Left forelimb (tissue), 1 donor: Measurements from ENCODE around the gene NSUN2.
"Not testable (repeated sequence)": the region's sequence is repeated elsewhere in the genome, so short reads cannot be mapped to it uniquely, and the experiment has no call there.

Experiments
- DNase-seq: peaks from one replicate; pipeline ENCODE4 v3.0.0-alpha.2; 2018; ENCODE audit warnings: low spot score

Gene NSUN2

DNA sequence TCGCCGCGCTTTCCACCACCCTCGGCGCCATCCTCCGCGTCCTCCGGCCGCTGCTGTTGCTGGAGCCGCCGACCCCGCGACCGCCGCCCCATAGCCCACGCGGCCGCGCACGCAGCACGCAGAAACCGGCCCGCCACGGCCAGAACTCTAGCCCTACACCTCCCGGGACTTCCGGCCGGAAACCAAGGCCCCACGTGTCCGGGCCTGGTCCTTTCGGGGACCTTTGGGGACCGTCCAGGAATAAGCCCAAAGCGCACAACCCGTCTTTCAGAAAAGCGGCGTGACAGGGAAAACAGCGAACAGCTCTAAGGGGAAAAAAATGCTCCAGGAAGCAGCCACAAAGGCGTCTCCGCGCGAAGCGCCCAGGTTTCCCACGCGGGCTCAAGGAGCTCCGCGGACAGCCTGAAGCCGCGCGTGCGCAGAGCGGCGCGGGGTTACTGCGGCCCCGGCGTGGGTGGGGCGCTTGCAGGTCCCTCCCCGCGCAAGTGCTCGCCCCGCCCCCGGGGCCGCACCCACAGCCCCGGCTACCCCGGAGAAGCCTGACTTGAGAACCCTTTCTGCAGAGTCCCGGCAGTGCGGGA is at the start of gene NSUN2, which contains the start of gene SRD5A1:
TSS of gene NSUN2 (minus strand) at position 157 of the 581 bp plus-strand sequence. CDS start at position 92, 65 bp downstream.
TSS of gene SRD5A1 (plus strand) at position 553 of the 581 bp plus-strand sequence. CDS start 137 bp downstream, outside the sequence.
- peak; percentile 98 for DNase-seq

DNA sequence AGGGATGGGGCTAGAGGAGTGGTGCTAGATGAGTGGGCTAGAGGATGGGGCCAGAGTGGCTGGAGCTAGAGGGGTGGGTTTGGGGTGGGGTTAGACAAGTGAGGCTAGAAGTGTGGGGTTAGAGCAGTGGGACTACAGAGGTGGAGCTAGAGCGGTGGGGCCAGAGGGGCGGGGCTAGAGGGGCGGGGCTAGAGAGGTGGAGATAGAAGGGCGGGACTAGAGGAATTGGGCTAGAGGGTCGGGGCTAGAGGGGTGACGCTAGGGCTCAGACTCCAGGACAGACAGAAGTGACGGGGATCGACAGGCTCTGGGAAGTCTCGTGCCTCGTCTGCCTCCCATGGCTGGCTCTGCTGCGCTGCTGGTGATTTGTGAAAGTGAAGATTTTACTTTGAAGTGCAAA is 49.4 kb upstream of the NSUN2 start:
- no peak for DNase-seq

DNA sequence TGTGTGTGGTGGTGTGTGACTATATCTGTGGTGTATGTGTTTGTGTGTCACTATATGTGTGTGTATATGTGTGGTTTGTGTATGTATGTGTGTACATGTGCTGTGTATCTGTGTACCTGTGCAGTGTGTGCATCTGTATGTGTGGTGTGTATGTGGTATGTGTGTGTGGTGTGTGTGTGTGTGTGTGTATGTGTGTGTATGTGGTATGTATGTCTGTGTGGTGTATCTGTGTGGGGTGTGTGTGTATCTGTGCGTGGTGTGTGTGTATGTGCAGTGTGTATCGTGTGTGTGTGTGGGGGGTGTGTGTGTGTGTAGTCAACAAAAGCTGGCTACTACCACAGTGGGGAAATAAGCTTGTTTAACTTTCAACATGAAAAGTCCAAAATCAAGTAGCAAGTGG is 48.8 kb upstream of the NSUN2 start:
- DNase-seq: no peak

DNA sequence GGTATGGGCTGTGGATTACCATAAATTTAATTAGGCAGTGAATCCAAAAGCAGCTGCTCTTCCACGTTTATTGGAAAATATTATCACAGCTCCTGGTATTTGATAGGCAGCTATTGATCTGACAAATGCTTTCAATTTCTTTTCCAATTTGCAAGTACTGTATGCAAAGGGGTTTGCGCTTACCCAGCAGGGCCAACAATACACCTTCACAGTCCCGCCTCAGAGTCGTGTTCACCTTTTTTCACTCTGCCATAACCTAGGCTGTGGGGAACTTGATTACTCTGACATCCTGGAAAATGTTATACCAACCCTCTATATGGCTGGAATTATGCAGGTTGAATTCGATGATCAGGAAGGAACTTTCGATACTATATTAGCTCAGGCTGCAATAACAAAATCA is 48.1 kb upstream of the NSUN2 start:
- DNase-seq: no peak

DNA sequence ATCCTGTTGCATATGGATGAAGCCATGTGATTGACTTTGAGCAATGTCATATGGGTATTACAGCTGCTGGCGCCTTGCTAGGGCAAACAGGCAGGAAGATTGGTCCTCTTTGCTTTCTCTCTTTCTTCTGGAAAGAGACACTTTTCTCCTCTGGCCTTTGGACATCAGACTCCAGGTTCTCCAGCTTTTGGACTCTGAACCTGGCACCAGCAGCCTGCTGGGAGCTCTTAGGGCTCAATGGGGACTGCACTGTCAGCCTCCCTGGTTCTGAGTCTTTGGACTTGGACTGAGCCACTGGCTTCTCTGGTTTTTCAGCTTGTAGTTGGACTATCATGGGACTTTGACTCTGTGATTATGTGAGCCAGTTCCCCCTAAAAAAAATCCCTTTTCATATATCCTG is 45.5 kb upstream of the NSUN2 start:
- DNase-seq: no peak

DNA sequence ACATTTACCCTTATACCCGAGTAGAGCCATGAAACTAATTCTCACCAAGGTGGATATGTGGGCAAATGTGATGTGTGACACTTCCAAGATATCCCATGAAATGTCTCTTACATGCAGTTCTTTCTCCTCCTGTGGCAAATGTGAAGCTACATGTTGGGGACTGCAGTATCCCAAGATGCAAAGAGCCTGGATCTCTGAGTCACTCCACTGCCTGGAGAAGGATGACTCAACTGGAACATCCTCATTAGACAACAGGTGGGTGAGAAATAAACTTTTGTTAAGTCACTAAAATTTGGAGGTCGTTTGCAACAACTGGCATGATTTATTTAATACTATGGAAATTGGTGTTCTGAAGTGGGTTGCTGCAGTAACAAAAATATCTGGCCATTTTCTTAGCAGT is 43.9 kb upstream of the NSUN2 start:
- DNase-seq: no peak

DNA sequence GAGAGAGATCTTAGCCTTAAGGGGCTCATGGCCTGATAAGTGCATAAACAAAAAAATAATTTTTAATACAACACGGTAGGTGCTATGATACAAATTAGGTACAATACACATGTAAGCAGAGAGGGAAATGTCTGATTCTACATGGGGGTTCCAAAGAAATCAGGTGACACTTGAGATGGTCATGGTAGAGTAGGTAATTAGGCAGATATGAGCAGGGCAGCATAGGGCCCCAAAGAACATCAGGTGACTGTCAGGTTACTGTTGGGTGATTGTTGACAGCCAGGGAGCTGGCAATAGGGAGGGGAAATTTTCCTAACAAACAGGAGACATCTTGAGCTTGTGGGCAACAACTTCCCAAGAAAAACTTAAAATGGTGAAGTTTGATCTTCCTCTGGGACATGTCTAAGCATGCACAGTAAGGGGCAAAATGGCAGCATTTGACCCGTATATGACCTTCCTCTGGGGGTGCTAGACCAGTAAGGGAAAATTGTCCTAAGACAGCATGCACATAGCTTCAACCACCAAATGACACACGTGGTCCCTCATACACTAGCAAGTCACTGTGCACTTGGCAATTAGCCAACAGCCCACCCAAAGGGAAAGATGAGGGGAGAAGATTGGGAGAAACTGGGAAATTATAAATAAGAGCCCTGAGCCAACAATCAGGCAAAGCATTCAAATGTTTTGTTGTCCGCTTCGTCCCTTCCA is 43.1 kb upstream of the NSUN2 start:
- no peak for DNase-seq

DNA sequence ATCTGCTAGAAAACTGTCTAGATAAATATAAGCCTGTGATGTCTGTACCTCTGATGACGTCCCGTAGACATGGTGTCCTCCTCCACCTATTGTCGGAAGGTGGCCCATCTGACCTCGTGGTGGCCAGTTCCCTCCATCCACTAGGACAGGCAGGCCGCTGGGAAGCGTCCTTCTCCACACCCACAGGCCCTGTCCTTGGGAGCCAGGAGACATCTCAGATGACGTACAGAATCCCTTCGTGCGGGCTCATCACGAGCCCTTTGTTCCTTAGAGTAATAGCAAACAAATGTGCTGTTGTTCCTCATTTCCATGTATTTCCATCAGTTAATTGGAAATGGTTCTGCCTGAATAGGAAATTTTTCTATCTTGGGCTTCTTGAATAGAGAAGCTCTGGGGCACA is 42.0 kb upstream of the NSUN2 start:
- no peak for DNase-seq

DNA sequence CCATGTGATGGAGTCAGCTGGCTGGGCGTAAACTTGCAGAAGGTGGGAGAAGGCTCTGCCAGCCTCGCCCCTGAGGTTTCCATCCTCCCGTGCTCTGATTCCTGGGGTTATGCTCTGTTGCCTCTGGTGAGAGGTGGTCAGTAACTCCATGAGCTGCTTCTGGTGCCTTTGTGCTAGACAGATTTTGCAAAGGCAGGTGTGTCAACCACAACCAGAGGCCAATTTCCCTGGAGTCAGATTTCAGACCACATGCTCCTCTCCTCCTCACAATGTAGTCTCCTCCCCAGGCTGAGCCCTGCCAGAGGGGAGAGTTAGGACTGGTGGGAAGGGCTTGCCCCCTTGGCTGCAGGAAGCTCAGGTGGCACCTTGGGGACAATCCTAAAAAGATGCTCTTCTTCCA is 41.6 kb upstream of the NSUN2 start:
- no peak for DNase-seq

DNA sequence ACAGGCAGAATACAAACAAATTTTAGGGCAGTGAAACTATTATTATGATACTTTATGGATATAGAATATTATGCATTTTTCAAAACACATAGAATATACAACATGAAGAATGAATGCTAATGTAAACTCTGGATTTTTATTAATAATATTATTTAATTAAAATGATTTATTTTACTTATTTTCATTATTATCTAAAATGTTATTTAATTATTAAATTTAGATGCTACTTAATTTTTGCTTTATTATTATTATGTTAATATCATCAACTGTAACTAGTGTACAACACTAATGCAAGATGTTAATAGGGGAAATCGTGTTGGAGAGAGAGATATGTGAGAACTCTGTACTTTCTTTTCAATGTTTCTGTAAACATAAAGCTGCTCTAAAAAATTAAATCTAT is 41.1 kb upstream of the NSUN2 start:
- no peak for DNase-seq

DNA sequence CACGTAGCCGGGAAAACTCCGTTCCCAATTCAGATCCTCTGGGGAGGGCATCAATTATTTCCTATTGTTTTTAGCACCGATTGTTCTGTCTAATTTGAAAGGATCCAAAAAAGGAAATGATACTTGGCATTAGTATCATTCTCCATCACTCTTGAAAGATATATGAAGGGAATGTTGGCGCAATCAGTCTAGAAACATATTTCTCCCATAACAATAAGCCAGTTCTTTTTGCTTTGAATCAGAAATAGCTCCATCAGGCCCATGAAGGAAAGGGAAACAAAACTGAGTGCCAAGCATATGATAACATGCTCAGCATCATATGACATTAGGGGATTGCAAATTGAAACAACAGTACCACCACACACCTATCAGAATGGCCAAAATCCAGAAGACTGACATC is 40.2 kb upstream of the NSUN2 start:
- DNase-seq: no peak

DNA sequence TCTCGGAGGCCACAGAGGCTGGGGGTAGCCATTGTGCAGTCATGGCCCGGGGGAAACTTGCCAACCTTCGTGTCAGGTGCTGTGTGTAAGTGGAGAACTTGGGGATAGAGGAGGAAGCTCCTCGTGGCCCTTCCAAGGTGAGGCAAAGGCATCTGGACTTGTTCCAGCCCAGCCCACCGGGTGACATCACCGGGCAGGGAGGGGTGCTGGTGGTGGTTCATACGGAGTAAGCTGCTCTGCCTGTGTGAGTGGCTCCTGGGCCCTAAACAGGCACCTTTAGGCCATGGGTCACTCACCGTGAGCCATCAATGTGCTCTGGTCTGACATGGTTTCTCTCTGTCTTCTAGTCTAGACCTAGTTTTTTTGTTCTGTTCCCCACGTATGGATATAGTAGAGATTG is 35.9 kb upstream of the NSUN2 start:
- DNase-seq: not testable (repeated sequence)

DNA sequence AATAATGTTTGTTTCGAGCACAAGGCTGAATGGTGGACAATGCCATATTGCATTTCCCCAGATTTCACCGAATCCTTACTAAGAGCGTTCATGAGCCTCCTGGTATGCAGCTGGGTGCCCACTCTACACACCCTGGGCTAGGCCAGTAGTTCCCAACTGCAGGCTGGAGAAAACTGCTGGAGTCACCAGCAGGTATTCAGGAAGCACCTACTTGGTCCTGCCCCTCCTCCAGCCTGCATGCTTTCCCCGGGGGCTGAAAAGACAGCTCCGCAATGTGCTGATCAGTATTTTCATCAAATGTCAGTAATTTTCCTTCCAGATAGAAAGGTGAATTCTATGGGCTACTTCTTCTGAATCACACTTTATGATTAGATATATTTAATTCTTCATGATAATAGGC is 34.8 kb upstream of the NSUN2 start:
- DNase-seq: no peak

DNA sequence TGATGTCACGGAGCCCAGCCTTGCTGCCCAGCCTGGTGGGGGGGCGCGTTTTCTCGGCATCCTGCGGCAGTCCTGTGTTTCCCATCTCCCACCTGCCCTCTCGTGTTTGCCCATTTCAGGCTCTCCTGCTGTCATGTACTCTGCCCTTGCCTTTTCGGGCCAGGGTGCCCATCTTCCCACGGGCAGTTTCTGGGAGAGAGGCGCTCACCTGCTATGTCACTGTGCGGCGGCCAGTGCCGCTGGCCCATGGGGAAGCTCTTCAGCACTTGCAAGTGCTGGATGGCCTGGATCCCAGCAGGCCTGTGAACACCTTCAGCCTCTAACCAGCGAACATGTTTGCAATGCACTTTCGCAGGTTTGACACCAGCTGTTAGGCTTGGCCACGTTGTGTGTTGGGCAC is 33.9 kb upstream of the NSUN2 start:
- no peak for DNase-seq

DNA sequence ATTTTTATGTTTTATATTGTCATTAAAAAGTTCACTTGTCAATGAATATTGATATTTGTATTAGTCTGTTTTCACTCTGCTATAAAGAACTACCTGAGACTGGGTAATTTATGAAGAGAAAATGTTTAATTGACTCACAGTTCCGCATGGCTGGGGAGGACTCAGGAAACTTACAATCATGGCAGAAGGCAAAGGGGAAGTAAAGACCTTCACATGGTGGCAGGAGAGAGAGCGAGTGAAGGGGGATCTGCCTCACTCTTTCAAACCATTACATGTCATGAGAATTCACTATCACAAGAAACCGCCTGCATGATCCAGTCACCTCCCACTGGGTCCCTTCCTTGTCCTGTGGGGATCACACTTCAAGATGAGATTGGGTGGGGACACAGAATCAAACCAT is 27.8 kb upstream of the NSUN2 start:
- no peak for DNase-seq

DNA sequence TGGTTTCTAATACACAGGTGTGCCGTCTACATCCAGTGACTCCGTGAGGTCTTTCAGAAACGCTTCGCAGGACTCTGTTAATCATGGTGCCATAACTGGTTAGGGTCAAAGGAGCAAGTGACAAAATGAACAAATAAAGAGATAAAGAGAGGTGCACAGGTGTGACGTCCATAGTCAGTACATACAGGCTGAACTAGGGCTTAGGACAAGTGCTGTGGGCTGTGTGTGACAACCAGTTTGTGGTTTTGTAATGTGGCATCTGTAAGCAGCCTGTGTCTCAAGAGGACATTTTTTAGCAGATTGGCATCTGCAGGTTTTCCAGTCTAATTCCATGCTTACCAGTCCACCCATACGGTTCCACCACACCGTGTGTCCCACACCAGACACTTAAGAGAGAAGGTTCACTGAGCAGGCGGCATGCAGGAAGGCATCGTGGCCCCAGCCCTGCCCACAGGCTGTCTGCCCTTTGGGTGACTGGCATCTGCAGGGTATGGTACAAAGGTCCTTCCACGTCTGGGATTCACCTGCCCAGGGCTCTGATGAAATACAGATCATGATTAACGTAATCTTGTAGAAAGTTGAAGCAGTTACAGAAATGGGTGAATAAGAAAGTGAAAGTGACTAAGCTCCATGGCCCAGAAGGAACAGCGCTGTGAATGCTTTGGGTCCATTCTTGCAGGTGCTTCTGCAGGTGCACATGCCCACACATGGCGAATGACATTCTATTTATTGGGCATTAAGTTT is 27.3 kb upstream of the NSUN2 start:
- no peak for DNase-seq

DNA sequence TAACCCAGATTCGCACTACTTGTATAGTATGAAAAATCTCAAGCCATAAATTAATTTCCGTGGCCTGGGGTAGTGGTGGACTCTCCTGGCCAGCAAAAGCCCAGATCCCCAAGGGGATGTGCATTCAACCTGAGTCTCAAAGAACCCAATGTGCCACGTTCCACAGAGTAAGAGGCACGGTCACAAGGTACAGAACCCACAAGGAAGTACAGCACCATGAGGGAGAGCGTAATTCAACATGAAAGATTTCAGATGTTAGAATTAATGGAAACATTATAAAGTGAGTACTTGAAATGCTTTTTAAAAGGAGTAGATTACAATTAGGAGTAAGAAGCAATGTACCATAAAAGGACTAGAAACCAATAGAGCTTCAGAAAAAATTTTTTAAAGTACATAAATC is 23.8 kb upstream of the NSUN2 start:
- no peak for DNase-seq

DNA sequence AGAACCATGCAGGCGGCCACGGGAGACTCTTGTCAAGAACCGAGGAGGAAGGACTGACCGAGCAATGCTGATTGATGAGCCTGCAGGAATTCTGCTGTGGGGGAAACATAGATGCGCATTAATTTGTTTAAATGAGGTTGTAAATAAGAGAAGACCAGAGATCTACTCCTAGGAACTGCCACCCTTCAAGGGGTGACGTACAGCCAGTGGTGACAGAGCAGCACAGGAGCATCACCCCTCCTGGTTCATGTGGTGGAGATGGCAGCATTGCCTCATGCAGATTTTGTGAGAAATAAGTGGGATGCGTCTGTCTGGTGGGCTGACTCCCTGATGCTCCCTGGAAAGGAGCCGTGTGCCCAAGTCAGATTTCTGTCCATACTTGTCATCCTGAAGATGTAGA is 22.6 kb upstream of the NSUN2 start:
- no peak for DNase-seq

DNA sequence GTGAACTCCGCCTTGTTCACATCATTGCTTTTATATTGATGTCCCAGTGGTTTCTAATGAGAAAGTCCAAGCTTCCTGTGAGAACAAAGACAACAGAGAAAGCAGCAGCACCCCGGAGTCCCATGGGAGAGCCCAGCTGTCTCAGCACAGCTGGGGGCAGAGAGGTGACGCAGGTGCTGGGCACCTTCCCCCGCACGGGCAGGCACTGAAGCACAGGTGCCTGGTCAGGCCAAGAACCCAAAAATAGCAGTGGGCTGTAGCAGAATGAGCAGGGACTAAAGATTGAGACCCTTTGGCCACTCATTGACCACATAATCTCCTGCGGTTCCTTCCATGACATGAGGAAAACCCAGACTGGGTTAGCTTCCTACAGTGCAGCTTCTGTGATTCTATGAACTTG is 19.2 kb upstream of the NSUN2 start:
- DNase-seq: no peak

DNA sequence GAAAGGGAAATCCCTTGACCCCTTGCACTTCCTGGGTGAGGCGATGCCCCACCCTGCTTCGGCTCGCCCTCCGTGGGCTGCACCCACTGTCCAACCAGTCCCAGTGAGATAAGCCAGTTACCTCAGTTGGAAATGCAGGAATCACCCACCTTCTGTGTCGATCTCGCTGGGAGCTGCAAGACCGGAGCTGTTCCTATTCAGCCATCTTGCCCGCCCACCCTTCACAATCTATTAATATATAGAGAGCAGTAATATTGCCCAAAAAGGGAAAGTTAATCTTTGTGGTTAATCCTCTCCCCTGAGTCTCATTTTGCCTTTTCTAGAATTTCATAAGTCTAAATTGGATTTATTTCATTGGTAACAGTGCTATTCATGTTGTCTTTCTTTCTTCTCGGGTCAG is 16.8 kb upstream of the NSUN2 start:
- DNase-seq: no peak

DNA sequence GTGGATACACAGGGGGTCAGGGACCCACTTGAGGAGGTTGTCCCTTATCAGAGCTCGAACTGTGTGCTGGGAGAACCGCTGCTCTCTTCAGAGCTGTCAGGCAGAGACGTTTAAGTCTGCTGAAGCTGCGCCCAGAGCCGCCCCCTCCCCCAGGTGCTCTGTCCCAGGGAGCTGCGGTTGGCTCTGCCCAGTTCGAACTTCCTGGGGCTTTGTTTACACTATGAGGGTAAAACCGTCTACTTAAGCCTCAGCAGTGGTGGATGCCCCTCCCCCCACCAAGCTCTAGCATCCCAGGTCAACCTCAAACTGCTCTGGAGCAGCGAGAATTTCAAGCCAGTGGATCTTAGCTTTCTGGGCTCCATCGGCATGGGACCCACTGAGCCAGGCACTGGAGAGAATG is 16.3 kb upstream of the NSUN2 start:
- DNase-seq: no peak

DNA sequence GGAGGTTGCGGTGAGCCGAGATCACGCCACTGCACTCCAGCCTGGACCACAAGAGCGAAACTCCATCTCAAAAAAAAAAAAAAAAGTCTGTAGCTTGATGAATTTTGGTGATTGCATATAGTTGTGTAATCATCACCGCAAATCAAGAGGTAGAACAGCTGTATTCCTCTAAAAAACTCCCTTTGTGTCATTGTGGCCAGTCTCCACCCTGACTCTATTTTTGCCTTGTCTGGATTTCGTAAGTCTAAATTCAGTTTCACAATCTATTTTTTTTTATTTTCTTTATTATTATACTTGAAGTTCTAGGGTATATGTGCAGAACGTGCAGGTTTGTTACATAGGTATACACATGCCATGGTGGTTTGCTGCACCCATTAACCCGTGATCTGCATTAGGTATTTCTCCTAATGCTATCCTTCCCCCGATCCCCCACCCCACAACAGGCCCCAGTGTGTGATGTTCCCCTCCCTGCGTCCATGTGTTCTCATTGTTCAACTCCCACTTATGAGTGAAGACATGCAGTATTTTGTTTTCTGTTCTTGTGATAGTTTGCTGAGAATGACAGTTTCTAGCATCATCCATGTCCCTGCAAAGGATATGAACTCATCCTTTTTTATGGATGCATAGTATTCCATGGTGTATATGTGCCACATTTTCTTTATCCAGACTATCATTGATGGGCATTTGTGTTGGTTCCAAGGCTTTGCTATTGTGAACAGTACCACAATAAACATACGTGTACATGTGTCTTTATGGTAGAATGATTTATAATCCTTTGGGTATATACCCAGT is 12.9 kb upstream of the NSUN2 start:
- not testable (repeated sequence) for DNase-seq
